HG03521 (cell line): ENCODE results near the gene TCF7L2.

Experiments
- ATAC-seq: cut with Tn5 transposase; IDR thresholded peaks from one replicate; pipeline ENCODE4 v1.9.1; 2021; ENCODE audit warnings: mild to moderate bottlenecking, moderate library complexity; ENCODE audit not compliant: unreplicated experiment

Gene TCF7L2

DNA sequence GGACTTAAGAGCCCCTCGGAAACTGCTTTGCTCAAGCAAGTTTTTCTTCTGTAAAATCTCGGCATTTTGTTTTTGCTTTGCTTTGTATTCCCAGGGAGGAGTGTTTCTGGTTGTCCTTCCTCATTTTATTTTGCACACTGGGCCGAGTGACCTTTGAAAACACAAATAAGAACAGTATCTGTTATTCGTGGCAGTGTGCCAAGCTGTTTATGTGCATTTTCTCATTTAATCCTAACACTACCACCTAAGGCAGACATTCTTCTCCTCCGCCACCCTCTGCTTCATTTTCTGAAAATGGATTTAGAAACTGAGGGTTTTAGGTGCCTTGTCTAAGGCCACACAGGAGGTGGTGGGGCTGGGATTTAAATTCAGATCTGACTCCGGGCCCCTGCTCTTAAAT is 218.5 kb downstream of the TCF7L2 start:
- ATAC-seq = no peak

- no peak for ATAC-seq
Observed at GRCh38 chr10:113169111-113169510, 219.1 kb downstream of the TCF7L2 start.

GRCh38 chr10:113169853-113170460 is 219.9 kb downstream of the TCF7L2 start:
- peak; percentile 94 for ATAC-seq

DNA sequence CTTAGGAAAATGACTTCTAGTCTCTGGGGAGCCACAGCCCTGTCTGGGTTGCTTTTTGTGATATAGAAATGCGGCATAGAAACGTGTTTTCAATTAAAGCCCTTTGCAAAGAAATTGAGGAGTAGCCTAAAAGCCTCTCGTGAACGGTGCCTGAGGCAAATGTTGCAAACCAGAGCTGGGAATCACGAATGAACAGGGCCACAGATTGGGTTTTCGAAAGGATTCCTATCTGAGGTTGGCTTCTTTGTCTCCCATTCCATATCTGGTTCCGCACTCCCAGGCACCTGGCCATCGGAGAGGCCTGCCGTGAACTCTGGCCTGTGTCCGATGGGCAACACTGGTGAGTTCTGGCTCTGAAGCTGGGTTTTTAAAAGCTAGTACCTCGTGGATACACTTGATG is 221.6 kb downstream of the TCF7L2 start:
- no peak for ATAC-seq

- no peak for ATAC-seq
Observed at GRCh38 chr10:113175176-113175575, 225.1 kb downstream of the TCF7L2 start.

GRCh38 chr10:113175756-113176651 is 226.0 kb downstream of the TCF7L2 start:
- no peak for ATAC-seq

GRCh38 chr10:113176652-113177155 is 226.7 kb downstream of the TCF7L2 start:
- ATAC-seq = no peak

DNA sequence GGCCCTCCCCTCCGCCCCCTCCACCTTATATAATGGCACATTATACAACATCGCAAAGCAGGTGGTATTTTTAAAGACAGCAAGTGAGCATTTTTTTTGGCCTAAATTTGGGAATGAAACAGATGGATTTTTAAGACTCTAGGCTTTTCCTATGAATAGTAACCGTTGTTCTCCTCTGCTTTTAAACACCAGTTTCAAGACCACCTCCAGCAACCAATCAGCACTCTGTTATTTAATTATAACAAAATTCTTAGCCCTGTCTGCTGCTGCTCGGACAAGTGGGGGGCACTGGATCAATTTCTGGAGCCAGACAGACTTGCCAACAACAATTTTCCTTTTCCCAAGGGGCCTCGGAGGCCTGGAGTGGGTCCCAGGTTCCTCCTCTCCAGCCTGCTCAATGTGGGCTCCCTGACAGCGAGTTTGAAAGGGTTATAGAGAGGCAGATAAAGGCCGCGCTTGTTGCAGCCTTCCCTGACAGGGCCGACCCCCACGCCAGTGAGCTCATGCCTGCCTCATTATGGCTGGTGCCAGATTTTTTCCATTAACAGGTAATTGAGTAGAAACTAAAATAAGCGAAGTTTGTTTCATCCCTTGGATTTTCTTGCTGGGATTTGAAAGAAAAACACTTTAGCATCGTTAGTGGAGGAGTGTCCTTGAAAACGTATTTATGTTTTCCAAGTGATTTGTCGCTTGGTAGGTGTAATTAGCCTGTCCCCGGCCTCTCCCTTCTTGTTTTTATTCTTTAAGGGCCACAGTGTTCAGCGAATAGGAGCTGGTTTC is 227.3 kb downstream of the TCF7L2 start:
- no peak for ATAC-seq

DNA sequence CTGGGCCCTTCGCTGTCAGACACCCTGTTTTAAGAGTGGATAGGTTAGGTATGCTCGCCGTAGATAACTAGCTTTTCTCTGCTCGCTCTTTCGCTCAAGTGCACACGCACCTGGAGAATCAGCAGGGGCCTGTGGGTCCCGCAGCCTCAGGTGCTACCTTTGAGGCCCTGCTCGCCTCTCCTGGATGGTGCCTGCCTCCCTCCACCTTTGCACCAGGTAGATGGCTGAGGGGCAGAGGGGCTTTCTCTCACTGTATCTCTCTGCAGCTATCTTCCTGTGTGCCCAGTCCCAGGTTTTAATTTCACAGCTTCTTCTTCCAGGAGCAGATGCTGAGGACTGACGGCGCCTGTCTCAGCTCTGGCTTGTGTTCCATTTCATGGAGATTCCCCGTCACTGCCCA is 227.9 kb downstream of the TCF7L2 start:
- no peak for ATAC-seq

- no peak for ATAC-seq
Observed at GRCh38 chr10:113178771-113179170, 228.7 kb downstream of the TCF7L2 start.

GRCh38 chr10:113179265-113179664 is 229.2 kb downstream of the TCF7L2 start:
- ATAC-seq = no peak

DNA sequence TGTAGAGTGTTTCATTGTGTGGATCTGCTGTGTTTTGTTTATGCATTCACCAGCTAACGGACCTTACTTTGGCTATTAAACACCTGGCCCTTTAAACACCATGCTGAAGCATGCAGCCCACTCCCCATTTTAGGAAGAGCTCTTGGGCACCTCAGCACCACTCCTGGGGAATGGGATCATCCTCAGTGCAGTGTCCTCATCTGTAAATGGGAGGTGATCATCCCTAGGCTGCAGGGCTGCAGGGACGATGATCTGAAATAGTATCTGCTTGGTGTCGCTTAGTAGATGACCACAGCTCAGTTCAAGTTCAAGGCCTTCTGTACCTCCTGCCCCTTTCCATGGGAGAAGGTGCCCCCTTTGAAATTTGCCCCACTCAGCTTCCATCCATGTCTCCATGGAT is 229.9 kb downstream of the TCF7L2 start:
- no peak for ATAC-seq

DNA sequence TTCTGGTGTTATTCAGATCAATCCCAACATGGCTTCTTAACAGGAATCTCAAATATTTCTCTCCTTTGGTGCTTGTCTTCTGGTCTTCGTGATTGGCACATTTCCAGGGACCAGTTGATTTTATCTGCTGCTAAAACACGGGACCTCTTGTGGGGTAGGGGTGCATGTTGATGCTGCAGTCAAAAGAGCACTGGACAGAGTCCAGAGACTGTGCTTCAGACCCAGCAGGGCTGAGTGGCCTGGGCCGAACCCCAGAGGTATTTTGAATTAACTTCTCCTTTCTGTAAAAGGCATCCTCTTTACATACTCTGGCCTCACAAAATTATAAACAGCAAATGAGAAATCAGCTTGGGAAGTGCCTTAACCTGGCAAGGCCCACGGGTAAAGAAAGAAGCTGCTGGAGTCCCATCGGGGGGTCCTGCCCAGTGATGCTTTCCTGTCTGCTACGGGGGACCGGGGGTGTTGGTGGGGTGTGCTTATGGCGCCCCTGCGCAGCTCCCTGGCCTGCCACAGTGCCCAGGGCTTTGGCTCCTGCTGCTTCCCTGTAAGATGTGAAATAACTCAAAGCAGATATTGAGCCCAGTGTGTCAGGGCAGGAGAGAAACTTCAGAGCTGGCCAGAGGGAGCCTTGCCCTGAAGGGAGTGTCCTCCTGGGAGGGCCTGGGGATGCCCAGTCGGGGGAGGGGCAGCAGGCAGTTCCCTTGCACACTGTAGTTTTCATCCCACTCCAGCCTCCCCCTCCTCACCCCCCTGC is 230.5 kb downstream of the TCF7L2 start:
- no peak for ATAC-seq

DNA sequence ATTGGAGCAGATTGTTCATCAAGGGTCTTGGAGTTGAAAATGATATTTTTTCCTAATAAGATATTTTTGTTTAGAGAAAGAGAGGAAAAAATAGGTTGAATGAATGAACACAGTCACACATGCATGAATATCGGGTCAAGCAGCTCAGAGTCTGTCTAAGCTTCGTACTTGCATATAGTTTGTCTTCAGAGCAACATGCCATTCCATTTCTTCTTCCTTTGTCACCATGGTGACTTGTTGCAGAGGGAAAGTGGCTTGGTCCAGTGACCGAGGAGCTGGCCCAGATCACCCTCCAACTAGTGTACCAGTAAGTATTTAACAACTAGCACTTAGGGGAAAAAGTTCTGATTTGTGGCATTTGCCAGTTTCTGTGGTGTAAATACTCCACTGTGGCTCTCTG is 232.1 kb downstream of the TCF7L2 start:
- no peak for ATAC-seq

DNA sequence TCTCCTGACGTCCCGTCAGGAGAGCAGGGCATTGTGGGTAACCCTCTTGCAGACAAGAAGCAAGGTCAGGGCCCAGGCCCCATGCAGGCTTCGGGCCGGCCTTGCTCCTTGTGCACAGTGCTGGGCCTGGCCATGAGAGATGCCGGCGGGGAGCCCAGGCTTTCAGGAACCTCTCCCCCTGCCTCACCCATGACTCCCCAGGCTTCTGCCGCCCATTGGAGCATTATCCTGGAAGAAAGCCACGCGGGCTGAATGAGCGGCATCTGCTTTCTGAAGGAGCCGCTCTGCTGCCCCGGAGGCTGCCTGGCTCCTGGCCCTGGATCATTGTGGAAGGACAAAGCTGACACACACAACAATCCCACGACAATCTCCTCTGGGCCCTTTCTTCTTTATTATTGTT is 233.5 kb downstream of the TCF7L2 start:
- ATAC-seq = no peak

- no peak for ATAC-seq
Observed at GRCh38 chr10:113187063-113187777, 237.2 kb downstream of the TCF7L2 start.

DNA sequence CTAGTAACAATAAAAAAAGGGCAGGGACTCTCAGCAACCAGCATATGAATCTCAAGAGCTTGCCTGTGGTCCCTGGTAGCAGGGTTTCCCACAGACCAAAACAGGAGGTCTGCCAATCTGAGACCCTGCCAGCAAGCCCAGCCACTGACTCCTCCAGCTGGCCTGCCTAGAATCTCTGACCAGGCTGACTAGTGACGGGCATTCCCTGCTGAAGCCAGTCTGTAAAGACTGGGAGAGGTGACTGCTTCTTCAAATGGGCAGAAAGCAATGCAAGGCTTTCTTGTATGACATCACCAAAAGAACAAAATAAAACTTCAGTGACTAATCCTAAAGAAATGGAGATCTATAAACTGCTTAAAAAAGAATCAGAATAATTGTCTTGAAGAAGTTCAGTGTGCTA is 249.4 kb downstream of the TCF7L2 start:
- ATAC-seq = no peak

- no peak for ATAC-seq
Observed at GRCh38 chr10:113202011-113202410, 252.0 kb downstream of the TCF7L2 start.

GRCh38 chr10:113207924-113208323 is 257.9 kb downstream of the TCF7L2 start:
- no peak for ATAC-seq

- ATAC-seq = no peak
Observed at GRCh38 chr10:113213035-113213434, 263.0 kb downstream of the TCF7L2 start.
